HG02885 (cell line): ENCODE data around the gene PRSS33.

Source experiments
- ATAC-seq: cut with Tn5 transposase; IDR thresholded peaks from one replicate; pipeline ENCODE4 v1.9.1; 2021; ENCODE audit warnings: mild to moderate bottlenecking; ENCODE audit not compliant: unreplicated experiment, poor library complexity

The PRSS33 gene

DNA sequence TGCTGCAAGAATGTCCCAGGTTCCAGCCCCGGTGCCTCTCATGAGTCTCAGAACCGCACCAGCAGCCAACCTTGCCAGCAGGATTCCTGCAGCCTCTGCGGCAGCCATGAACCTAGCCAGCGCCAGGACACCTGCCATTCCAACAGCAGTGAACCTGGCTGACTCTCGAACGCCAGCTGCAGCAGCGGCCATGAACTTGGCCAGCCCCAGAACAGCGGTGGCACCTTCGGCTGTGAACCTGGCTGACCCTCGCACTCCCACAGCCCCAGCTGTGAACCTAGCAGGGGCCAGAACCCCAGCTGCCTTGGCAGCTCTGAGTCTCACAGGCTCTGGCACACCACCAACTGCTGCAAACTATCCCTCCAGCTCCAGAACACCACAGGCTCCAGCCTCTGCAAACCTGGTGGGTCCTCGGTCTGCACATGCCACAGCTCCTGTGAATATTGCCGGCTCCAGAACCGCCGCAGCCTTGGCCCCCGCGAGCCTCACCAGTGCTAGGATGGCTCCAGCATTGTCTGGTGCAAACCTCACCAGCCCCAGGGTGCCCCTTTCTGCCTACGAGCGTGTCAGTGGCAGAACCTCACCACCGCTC lies 20.1 kb downstream of the PRSS33 start:
- ATAC-seq, result no peak

DNA sequence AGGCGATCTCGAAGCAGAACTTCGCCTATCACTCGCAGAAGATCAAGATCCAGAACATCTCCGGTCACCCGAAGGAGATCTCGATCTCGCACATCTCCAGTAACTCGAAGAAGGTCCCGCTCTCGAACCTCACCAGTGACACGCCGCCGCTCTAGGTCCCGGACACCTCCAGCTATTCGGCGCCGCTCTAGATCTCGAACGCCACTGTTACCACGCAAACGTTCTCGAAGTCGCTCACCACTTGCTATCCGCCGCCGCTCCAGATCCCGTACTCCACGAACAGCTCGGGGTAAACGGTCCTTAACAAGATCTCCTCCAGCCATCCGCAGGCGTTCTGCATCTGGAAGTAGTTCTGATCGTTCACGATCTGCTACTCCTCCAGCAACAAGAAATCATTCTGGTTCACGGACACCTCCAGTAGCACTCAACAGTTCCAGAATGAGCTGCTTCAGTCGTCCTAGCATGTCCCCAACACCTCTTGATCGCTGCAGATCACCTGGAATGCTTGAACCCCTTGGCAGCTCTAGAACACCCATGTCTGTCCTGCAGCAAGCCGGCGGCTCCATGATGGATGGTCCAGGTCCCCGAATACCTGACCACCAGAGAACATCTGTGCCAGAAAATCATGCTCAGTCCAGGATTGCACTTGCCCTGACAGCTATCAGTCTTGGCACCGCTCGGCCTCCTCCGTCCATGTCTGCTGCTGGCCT lies 20.8 kb downstream of the PRSS33 start:
- ATAC-seq, result no peak

DNA sequence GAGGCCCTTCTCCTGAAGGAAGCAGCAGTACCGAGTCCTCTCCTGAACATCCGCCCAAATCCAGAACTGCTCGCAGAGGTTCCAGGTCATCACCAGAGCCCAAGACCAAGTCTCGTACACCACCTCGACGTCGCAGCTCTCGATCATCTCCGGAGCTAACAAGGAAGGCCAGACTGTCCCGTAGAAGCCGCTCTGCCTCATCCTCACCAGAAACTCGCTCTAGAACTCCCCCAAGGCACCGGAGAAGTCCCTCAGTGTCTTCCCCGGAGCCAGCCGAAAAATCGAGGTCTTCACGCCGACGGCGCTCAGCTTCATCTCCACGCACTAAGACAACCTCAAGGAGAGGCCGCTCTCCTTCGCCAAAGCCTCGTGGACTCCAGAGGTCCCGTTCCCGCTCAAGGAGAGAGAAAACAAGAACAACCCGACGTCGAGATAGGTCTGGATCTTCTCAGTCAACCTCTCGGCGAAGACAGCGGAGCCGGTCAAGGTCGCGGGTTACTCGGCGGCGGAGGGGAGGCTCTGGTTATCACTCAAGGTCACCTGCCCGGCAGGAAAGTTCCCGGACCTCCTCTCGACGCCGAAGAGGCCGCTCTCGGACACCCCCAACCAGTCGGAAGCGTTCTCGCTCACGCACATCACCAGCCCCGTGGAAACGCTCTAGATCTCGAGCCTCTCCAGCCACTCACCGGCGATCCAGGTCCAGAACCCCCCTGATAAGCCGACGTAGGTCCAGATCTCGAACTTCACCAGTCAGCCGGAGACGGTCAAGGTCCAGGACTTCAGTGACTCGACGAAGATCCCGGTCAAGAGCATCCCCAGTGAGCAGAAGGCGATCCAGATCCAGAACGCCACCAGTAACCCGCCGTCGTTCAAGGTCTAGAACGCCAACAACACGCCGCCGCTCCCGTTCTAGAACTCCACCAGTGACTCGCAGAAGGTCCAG lies 21.6 kb downstream of the PRSS33 start:
- no peak for ATAC-seq

DNA sequence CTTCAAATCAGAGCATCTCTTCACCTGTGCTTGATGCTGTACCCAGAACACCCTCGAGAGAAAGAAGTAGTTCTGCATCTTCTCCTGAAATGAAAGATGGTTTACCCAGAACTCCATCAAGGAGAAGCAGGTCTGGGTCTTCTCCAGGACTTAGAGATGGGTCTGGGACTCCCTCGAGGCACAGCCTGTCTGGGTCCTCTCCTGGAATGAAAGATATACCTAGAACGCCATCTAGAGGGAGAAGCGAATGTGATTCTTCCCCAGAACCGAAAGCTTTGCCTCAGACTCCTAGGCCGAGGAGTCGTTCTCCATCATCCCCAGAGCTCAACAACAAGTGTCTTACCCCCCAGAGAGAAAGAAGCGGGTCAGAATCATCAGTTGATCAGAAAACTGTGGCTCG lies 22.6 kb downstream of the PRSS33 start:
- ATAC-seq, result no peak

DNA sequence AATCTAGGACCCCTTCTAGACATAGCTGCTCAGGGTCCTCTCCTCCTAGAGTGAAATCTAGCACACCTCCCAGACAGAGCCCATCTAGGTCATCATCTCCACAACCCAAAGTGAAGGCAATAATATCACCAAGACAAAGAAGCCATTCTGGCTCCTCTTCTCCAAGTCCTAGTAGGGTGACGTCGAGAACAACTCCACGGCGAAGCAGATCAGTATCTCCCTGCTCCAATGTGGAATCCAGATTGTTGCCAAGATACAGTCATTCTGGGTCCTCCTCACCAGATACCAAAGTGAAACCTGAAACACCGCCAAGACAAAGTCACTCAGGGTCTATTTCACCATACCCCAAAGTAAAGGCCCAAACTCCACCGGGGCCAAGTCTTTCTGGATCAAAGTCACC lies 24.2 kb downstream of the PRSS33 start:
- ATAC-seq, result no peak

DNA sequence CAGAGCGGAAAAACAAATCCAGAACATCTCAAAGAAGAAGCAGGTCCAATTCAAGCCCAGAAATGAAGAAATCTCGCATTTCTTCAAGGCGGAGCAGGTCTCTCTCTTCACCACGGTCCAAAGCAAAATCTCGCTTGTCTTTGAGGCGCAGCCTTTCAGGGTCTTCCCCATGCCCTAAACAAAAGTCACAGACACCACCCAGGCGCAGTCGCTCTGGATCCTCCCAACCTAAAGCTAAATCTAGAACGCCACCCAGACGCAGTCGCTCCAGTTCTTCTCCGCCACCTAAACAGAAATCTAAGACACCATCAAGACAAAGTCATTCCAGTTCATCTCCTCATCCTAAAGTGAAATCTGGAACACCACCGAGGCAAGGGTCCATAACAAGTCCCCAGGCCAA lies 24.6 kb downstream of the PRSS33 start:
- ATAC-seq, result no peak

DNA sequence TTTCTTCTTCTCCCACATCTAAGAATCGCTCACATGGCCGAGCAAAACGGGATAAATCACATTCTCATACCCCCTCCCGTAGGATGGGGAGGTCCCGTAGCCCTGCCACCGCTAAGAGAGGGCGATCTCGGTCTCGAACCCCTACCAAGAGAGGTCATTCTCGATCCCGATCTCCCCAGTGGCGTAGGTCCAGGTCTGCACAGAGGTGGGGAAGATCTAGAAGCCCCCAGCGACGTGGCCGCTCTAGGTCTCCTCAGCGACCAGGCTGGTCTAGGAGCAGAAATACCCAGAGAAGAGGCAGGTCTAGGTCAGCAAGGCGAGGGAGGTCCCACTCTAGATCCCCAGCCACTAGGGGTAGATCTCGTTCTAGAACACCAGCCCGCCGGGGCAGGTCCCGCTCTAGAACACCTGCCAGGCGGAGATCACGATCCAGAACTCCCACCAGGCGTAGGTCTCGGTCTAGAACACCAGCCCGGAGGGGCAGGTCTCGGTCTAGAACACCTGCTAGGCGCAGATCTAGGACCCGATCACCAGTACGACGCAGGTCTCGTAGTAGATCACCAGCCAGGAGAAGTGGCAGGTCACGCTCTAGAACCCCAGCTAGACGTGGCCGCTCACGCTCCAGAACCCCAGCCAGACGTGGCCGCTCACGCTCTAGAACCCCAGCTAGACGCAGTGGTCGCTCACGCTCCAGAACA lies 25.3 kb downstream of the PRSS33 start:
- ATAC-seq, result no peak

DNA sequence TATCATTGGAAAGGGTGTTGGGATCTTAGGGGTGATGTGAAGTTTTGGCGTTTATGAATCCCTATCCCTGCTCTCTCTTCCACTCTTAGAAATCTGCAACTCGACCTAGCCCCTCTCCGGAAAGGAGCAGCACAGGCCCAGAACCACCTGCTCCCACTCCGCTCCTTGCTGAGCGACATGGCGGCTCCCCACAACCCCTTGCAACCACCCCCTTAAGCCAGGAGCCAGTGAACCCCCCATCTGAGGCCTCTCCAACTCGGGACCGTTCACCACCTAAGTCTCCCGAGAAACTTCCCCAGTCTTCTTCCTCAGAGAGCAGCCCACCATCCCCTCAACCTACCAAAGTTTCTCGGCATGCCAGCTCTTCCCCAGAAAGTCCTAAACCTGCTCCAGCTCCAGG lies 25.9 kb downstream of the PRSS33 start:
- no peak for ATAC-seq

DNA sequence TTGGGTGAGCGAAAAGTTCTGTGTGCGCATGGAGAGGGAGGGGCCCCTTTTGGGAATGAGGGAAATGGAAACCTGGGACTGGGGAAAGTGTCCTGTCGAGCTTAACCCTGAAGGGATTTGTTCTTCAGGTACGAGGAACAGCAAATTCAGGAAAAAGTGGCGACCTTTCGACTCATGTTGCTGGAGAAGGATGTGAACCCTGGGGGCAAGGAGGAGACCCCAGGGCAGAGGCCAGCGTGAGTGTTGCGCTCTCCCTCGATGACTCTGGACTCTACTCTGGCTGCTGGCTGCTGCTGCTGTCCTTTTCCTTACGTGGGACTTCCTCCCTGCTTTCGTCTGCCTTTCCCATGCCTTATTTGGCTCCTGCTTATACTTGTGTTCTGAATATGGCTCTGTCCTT lies 30.0 kb downstream of the PRSS33 start:
- ATAC-seq, result no peak

DNA sequence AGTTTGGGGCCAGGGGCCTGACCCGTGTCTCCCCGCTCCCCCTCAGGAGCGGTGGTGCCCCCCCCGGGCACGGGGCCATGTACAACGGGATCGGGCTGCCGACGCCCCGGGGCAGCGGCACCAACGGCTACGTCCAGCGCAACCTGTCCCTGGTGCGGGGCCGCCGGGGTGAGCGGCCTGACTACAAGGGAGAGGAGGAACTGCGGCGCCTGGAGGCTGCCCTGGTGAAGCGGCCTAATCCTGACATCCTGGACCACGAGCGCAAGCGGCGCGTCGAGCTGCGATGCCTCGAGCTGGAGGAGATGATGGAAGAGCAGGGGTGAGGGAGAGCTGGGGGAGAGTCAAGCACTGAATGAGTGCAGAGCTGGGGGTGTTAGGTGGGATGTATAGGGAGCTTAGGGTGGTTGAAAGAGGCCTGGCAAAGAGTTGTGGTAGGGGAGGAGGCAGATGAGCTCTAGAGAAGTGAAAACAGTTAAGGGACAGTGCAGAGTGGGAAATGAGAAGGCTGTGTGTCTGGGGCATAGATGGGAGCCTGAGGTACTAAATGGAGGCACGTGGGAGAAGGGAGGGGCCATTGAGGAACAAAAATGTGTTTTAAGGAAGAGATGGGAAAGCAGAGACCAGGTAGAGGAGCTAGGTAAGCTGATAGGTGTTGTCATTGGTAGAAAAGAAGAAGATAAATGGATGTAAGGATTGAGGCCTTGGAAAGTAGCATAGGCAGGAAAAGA lies 30.9 kb downstream of the PRSS33 start:
- ATAC-seq, result no peak

DNA sequence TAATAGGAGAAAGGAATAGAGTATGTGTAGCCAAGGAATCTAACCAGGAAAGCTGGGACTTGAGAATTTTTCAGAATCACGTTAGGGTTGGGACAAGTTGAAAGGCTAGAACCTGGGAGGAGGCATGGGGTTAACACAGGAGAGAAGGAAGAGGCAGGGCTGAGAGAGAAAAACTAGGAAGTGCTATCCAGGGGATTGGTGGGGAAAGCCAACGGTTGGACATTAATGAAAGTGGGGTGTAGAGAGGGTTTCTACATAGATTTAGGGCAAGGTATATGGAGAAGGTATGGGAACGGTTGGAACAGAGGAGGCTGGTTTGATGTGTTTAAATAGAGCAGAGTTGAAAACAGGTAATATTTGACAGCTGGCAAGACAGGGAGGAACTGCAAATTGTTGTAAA lies 32.2 kb downstream of the PRSS33 start:
- ATAC-seq, result no peak

DNA sequence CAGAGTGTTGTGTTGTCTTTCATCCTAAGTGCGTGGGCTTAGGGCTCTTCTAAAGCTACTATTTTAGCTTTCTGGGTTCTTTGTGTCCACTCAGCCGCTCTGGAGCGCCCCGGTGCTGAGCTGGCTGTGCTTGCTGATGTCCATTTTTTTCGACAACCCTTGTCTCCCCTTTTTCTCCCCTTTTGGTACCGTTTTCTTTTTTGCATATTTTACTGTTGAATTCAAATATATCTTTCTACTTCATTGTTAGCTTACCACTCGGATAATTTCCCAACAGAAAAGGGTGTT lies 33.7 kb downstream of the PRSS33 start:
- ATAC-seq, result no peak

DNA sequence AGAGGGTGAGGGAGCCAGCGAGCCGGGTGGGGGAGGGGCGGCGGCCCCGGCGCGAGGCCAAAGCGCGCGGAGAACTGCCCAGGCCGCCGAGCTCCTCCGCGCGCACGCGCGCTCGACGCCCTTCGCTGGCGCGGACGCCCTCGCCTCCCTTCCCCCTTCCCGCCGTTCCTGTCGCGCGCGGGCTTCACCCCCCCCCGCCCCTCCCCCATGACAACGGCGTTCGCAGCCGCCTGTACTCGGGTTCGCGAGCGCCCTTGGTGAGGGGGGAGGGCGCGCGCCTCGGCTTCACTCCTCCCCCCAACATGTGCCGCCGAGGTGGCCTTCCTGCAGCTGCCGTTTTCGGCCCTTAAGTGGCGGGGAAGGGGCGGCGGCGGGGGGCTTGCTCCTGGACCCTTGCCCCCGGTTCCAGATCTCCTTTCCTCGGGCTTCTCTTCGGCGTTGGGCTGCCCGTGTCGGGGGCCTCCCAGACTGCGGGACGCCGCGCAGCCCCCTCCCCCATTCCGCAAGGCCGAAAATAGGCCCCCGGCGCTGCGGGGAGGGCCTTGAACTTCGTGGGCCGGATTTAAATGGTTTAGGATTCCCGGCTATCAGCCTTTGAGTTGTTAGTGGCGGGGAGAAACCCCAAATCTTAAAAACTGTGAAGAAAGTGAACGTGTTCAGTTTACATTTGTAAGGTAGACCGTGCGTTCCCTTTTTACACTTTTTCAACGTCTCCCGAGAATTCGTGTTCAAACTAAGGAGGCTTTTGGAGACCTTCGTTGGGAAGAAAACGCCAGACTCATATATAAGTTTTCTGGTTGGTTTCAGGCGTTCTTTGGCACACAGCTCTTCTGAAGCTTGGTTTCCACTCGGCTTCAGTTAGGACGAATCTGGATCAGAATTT lies 34.3 kb downstream of the PRSS33 start:
- peak; percentile 48 for ATAC-seq

DNA sequence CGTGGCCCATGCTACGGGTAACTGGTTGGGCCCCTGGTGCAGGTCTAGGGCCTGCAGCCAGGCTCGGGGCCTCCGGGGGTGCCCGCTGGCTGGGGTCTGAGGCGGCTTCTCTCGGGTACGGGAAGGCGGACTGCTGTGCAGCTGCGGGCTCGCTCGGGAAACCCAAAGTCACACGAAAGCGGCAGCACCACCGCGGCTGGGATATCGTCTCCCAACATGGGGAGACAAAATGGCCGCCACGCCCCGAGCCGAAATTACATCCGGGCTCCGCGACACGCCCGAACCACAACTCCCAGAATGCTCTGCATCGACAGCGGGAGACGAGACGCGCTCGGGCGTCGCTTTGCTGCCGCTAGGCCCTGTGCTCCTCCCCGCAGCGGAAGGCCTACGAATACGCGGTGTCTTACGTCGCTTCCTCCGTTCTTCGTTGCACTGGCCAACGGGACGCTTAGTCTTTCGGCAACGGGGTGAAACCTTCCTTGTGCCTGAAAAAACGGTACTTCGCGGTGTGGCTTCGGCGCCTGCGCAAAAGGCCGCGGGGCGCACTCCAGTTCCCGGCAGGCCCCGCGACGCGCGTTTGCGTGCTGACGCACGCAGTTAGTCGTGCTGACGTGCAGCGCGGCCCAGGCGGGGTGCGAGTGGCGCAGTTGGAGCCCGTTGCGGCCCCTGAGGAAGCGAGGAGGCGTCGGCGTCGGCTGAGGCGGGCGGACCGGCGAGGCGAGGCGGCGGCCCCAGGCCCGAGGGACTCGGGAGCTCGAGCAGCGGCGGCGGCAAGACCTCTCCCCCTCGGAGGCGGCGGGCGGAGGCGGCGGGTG lies 35.1 kb downstream of the PRSS33 start, which contains the start of gene SRRM2:
Gene SRRM2 (plus strand): TSS at position 604 of the 815 bp plus-strand sequence. CDS start 3,727 bp downstream, outside the sequence.
- ATAC-seq, result peak; percentile 81

DNA sequence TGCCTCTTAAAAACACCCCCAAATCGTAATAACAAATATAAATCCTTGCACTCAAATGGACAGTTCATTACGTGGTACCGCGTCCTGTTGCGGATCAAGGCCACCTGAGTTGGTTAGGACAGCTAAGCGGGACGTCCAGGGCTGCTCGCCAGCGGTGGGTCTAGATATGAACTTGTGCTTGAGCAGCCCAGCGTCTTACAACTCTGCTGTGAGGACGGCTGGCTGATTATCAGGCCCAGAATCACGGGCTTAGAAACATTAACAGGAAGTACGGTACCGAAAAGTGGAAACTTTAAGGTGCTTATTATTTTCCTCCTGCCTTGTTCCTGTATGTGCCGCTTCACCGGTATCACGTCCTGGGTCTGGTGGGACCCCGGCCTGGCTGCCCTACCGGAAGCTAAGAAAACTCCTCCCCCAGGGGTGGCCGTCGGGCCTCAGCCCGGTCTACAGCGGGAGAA lies 35.8 kb downstream of the PRSS33 start:
- peak; percentile 45 for ATAC-seq

DNA sequence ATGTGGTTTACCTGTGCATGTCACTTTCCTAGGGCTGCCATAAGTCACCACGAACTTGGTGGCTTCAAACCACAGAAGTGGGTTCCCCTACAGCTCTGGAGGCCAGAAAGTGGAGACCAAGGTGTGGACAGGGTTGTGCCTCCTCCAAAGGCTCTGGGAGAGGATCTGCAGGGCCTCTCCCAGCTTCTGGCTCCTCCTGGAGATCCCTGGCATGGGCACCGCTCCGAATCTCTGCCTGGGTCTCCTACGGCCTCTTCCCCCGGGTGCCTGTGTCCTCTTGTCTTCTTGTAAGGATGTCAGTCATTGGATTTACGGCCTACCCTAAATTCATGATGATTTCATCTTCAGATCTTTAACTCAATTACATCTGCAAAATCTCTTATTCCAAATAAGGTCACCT lies 37.4 kb downstream of the PRSS33 start:
- no peak for ATAC-seq

DNA sequence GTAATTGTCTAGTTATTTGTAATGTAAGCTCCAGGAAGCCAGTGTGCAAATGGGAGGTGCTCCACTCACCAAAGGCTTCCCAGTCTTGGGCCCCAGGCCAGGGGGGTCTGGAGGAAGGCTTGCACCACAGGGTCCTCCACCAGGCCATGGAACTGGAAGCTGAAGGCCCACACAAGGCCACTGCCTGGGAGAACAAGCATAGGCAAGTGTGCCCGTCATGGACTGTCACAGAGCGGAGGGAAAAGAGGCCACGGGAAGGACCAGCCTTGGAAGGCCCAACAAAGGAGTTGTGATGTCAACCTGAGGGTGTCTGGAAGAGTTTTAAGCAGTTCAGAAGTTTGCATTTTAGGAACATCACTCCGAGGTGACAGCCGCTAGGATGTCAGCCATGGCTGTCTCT lies 37.9 kb downstream of the PRSS33 start:
- ATAC-seq, result no peak

DNA sequence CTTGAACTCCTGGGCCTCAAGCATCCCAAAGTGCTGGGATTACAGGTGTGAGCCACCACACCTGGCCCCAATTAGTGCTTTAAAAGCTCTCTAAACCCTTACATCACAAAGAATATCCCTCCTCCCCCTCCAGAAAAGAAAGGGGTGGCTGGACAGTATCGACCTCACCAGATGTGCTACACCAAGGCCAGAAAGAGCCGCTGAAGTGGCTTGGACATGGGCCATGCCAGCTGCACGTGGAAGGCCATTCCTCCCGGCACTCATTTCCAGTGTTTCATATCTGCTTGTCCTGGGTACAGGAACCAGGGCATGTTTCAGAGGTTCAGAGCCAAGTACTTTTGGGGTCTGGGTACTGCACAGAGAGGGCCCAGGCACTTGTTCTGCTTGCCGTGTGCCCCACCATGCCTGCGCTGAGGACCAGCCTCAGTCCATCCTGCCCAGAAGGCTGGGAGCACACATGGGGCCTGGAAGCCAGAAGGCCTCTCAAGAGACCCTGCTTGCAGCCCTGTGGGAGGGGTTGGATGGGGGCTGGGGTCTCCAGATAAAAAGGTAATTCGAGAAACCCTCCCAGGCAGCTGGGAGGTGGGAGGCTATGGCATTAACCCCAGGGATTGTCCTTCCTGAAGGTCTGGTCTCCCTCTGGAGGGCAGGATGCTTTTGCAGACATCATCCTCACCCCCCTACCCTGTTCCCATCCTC lies 38.5 kb downstream of the PRSS33 start:
- no peak for ATAC-seq
